Esophagus muscularis mucosa (tissue), 4 donors: ENCODE results near the gene PPIP5K2. TPM values are rescaled to one million over a fixed set of nuclear protein-coding genes. Genes with fewer than 3 reads are reported as not detected.

Source experiments
- DNase-seq: peaks from one replicate; pipeline ENCODE4 v3.0.0-alpha.2; 2017; ENCODE audit errors: extremely low spot score
- H3K27ac ChIP-seq, 4 donors: fragments of 200-600 bp; sonication (generic); replicated peaks in 1 of 4; 1 replicate in 3 of 4; 2 replicates in 1 of 4; pipeline ENCODE4 v1.5.1; 2016 to 2019; ENCODE audit warnings: mild to moderate bottlenecking in 1 of 4
- H3K27me3 ChIP-seq, 4 donors: fragments of 200-600 bp; sonication (generic); one replicate each; pipeline versions ENCODE4 v1.5.1 to v1.6.0; 2016 to 2019
- H3K36me3 ChIP-seq, 4 donors: fragments of 200-600 bp; sonication (generic); one replicate each; pipeline ENCODE4 v1.5.1; 2016 to 2019
- H3K4me1 ChIP-seq, 4 donors: fragments of 200-600 bp; sonication (generic); one replicate each; pipeline ENCODE4 v1.5.1; 2016 to 2019
- H3K4me3 ChIP-seq, 4 donors: fragments of 200-600 bp; sonication (generic); 1 replicate in 2 of 4; 2 replicates in 2 of 4; pipeline ENCODE4 v1.5.1; 2016 to 2019; ENCODE audit warnings: mild to moderate bottlenecking in 4 of 4, moderate library complexity in 1 of 4
- H3K9me3 ChIP-seq, 4 donors: fragments of 200-600 bp; sonication (generic); 1 replicate in 3 of 4; 2 replicates in 1 of 4; pipeline ENCODE4 v1.5.1; 2016 to 2019
- EP300 ChIP-seq: sonication (generic); formaldehyde crosslinking; IDR thresholded peaks from one replicate; pipeline ENCODE4 v1.6.1; 2017; ENCODE audit warnings: antibody characterized with exemption
- POLR2A ChIP-seq: fragments of 450-650 bp; IDR thresholded peaks from one replicate; pipeline ENCODE4 v1.6.1; 2017; ENCODE audit warnings: antibody characterized with exemption, moderate library complexity, mild to moderate bottlenecking, low read depth
- POLR2AphosphoS5 ChIP-seq, 2 donors: sonication (generic); formaldehyde crosslinking; IDR thresholded peaks; one replicate each; pipeline ENCODE4 v1.6.1; 2017; ENCODE audit warnings: antibody characterized with exemption in 2 of 2
- WGBS: methylation state at CpG from one replicate; pipeline ENCODE4 v1.1.5; 2018; 5-methylcytosine and 5-hydroxymethylcytosine counted together
- intact Hi-C: fragments of 100-400 bp; cut with DNase I; formaldehyde crosslinking; loops from one replicate; pipeline ENCODE4 v1.15.1; 2023
- total RNA-seq, 4 donors: library from RNA; depleted of rRNA; stranded (reverse); fragments of >200 nt; gene quantifications; one replicate each; pipeline versions ENCODE4 v1.1.0 to v1.2.1, GENCODE V29; 2016
- TF ChIP-seq, protein P1 (sequence below), 3 experiments: fragments of 200-600 bp in 2 of 3; fragments of 450-650 bp in 1 of 3; sonication (generic) in 2 of 3; IDR thresholded peaks; one replicate each; pipeline ENCODE4 v1.5.1; 2017 to 2019; ENCODE audit warnings: antibody characterized with exemption in 3 of 3, mild to moderate bottlenecking in 2 of 3, moderate library complexity in 1 of 3

PPIP5K2 gene
- total RNA-seq, 4 donors from 2014 or later = 15.6 to 21.6 (median 17.3) TPM

DNA sequence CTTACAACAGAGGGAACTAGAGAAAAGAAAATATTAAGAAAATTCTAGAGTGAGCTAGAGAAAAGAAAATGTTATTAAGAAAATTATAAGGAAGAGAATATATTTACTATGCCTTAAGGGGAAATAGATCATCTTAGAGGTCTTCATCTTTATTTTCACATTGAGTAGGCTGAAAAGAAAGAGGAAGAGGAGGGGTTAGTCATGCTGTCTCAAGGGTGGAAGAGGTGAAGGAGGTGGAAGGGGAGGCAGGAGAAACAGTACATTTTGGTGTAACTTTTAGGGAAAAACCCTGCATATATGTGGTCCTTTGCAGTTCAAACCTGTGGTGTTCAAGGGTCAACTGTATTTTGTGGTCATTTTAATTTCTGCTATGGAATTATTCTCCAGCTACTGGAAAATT lies 46.6 kb downstream of the PPIP5K2 start:
- intact Hi-C loops = no loop called here
- H3K4me3 ChIP-seq = no peak overlapping the region
- H3K4me1 ChIP-seq = no peaks in the 10 kb centered on the region
- no peaks in the 10 kb centered on the region for H3K9me3 ChIP-seq
- H3K27me3 ChIP-seq = no peaks in the 10 kb centered on the region
- H3K36me3 ChIP-seq = peaks cover 11 to 32% (median 22%) of the 10 kb centered on the region in 4 donors
- no peak overlapping the region for H3K27ac ChIP-seq
- no peak for TF ChIP-seq POLR2AphosphoS5 (IDR thresholded peaks at IDR 0.05)
- no peak for TF ChIP-seq EP300
- TF ChIP-seq POLR2A = no peak
- TF ChIP-seq, protein P1, sequence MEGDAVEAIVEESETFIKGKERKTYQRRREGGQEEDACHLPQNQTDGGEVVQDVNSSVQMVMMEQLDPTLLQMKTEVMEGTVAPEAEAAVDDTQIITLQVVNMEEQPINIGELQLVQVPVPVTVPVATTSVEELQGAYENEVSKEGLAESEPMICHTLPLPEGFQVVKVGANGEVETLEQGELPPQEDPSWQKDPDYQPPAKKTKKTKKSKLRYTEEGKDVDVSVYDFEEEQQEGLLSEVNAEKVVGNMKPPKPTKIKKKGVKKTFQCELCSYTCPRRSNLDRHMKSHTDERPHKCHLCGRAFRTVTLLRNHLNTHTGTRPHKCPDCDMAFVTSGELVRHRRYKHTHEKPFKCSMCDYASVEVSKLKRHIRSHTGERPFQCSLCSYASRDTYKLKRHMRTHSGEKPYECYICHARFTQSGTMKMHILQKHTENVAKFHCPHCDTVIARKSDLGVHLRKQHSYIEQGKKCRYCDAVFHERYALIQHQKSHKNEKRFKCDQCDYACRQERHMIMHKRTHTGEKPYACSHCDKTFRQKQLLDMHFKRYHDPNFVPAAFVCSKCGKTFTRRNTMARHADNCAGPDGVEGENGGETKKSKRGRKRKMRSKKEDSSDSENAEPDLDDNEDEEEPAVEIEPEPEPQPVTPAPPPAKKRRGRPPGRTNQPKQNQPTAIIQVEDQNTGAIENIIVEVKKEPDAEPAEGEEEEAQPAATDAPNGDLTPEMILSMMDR (IDR thresholded peaks at IDR 0.05) = no peak
- no peak for DNase-seq

DNA sequence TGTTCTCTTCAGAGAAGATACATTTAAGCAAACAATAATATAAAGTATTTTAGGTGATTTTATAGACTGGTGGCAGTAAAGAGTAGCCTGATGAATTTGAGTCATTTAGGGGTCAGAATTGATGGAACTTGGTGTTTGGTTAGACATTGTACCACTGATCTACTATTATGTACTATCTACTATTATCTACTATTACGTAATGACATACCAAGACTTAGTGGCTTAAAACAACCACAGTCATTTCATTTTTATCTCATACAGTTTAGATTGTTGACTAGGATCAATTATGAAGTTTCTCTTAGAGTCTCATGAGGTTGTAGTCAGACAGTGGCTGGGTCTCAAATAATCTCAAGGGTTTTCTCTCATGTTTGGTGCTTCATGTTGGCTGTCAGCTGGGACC lies 54.0 kb downstream of the PPIP5K2 start:
- Histone ChIP-seq H3K27ac (no peak overlapping the region), H3K27me3 (no peaks in the 10 kb centered on the region), H3K4me3 (no peak overlapping the region), H3K4me1 (no peaks in the 10 kb centered on the region), H3K36me3 (peaks cover 6 to 60% (median 31%) of the 10 kb centered on the region in 4 donors), H3K9me3 (no peaks in the 10 kb centered on the region)
- TF ChIP-seq EP300 (no peak), POLR2AphosphoS5 (IDR thresholded peaks at IDR 0.05) (no peak), POLR2A (no peak)
- TF ChIP-seq, protein P1 (IDR thresholded peaks at IDR 0.05) = no peak
- intact Hi-C loops = no loop called here
- no peak for DNase-seq
- 100% methylated on average over 1 of the region's 1 CpG for WGBS

DNA sequence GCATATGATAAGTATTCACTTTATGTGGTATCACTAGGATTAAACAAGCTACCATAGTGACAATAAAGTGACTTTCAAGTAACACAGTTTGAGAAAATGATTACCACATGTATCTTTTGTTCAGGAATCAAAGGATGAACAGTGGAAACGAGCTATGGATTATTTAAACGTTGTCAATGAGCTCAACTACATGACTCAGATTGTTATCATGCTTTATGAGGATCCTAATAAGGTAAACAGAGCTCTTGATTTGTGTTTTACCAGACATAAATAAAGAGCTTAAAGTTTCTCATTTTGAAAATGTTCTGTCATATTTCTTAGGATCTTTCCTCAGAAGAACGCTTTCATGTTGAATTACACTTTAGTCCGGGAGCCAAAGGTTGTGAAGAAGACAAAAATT lies 57.4 kb downstream of the PPIP5K2 start:
- peaks cover 19 to 93% (median 50%) of the 10 kb centered on the region in 4 donors for H3K36me3 ChIP-seq
- intact Hi-C loops = no loop called here
- H3K4me1 ChIP-seq = no peaks in the 10 kb centered on the region
- 76% methylated on average over 4 of the region's 4 CpGs for WGBS
- no peak for DNase-seq
- TF ChIP-seq EP300 (no peak), POLR2AphosphoS5 (IDR thresholded peaks at IDR 0.05) (no peak), POLR2A (no peak)
- TF ChIP-seq, protein P1 (IDR thresholded peaks at IDR 0.05) = no peak
- no peak overlapping the region for H3K27ac ChIP-seq
- H3K9me3 ChIP-seq = no peaks in the 10 kb centered on the region
- H3K27me3 ChIP-seq = no peaks in the 10 kb centered on the region
- no peak overlapping the region for H3K4me3 ChIP-seq

DNA sequence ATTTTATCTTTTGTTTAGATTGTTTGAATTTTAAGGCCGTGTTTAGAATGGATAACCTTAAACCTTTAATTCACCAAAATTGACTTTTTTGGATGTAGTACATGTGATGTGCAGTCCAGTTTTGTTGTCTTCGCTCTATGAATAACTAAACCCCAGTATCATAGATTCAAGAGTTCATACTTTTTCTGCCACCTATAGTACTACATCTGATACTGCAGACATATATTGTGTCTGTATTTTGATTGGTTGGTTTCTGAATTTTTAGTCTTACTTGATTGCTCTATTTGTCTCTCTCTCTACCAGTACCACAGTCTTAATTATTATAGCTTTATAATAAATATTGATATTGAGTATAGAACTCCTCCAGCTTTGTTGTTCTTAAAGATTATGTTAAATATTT lies 58.1 kb downstream of the PPIP5K2 start:
- Histone ChIP-seq H3K9me3 (no peaks in the 10 kb centered on the region), H3K4me1 (no peaks in the 10 kb centered on the region), H3K27ac (no peak overlapping the region), H3K36me3 (peaks cover 21 to 94% (median 52%) of the 10 kb centered on the region in 4 donors), H3K4me3 (no peak overlapping the region), H3K27me3 (no peaks in the 10 kb centered on the region)
- 94% methylated on average over 2 of the region's 2 CpGs for WGBS
- no peak for TF ChIP-seq EP300
- TF ChIP-seq, protein P1 (IDR thresholded peaks at IDR 0.05) = no peak
- TF ChIP-seq POLR2AphosphoS5 (IDR thresholded peaks at IDR 0.05) = no peak
- TF ChIP-seq POLR2A = no peak
- intact Hi-C loops = no loop called here
- no peak for DNase-seq

DNA sequence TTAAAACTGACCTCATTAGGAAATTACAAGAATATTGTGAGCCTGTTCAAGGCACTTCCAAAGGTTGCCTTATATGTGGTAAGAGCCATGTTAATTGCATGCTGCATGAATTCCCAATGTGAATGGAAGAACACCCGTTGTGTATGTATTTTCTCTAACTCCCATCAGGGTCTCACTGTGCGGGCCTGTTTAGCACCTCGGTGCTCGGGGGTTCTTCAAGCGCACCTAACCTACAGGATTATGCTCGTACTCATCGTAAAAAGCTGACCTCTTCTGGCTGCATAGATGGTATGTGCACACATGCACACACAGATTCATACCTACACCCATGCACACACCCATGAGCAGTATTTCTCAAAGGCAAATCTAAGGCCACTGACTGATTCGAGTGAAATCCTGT lies 66.1 kb downstream of the PPIP5K2 start:
- intact Hi-C loops = no loop called here
- DNase-seq = no peak
- peaks cover 9 to 92% (median 54%) of the 10 kb centered on the region in 4 donors for H3K36me3 ChIP-seq
- no peak overlapping the region for H3K27ac ChIP-seq
- no peak for TF ChIP-seq POLR2A
- TF ChIP-seq, protein P1 (IDR thresholded peaks at IDR 0.05) = no peak
- no peak for TF ChIP-seq POLR2AphosphoS5 (IDR thresholded peaks at IDR 0.05)
- TF ChIP-seq EP300 = no peak
- WGBS = 98% methylated on average over 8 of the region's 8 CpGs
- no peak overlapping the region for H3K4me3 ChIP-seq
- H3K9me3 ChIP-seq = no peaks in the 10 kb centered on the region
- no peaks in the 10 kb centered on the region for H3K4me1 ChIP-seq
- no peaks in the 10 kb centered on the region for H3K27me3 ChIP-seq
